GM23248 (cell line): ENCODE measurements around the gene SLC39A1.

Experiments
- EZH2 ChIP-seq: fragments of 200-600 bp; sonication (generic); IDR thresholded peaks from 2 replicates; pipeline ENCODE4 v1.6.1; 2018; ENCODE audit warnings: antibody characterized with exemption, mild to moderate bottlenecking; ENCODE audit not compliant: insufficient read depth, poor library complexity, severe bottlenecking
- EZH2phosphoT487 ChIP-seq: fragments of 200-600 bp; sonication (generic); IDR thresholded peaks from 2 replicates; pipeline ENCODE4 v1.6.1; 2018; ENCODE audit warnings: antibody characterized with exemption, moderate library complexity, mild to moderate bottlenecking, low read depth; ENCODE audit not compliant: insufficient read depth

DNA sequence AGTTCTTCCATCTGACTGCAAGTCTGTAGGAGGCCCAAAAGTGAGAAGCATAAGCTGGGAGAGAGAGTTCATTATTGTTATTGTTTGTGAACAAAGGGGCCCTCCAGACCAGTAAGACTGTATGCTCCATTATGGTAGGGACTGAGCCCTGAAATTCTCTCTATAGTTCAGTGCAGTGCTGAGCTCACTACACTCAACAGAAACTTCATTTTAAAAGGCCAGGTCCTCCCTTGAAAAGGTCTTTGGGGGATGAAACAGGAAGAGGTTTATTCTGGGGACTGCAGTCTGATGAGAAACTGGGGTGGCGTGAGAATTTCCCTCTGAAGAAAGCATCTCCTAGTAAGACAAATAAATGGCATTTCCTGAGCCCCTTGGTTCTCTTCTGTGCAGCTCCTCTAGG lies 35.1 kb downstream of the SLC39A1 start:
- no peak for TF ChIP-seq EZH2
- no peak for TF ChIP-seq EZH2phosphoT487
